ENCODE data around the gene ANKRD10.

DNA sequence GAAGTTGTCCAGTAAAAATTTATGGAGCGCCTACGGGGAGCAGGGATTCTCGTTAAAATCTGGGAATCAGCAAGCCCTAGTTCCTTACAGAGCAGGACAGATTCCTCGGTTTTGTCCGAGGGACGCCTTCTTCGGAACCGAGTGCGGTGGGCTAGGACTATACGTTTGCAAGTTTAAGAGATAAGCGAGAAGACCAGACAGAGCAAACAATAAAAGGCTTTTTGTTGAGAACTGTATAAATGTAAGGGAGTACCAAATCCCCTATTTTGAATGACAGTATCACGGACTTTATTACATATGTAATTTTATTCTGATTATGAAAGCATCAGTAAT, 971 bp upstream of the ANKRD10 start:
- TF ChIP-seq, protein P1, sequence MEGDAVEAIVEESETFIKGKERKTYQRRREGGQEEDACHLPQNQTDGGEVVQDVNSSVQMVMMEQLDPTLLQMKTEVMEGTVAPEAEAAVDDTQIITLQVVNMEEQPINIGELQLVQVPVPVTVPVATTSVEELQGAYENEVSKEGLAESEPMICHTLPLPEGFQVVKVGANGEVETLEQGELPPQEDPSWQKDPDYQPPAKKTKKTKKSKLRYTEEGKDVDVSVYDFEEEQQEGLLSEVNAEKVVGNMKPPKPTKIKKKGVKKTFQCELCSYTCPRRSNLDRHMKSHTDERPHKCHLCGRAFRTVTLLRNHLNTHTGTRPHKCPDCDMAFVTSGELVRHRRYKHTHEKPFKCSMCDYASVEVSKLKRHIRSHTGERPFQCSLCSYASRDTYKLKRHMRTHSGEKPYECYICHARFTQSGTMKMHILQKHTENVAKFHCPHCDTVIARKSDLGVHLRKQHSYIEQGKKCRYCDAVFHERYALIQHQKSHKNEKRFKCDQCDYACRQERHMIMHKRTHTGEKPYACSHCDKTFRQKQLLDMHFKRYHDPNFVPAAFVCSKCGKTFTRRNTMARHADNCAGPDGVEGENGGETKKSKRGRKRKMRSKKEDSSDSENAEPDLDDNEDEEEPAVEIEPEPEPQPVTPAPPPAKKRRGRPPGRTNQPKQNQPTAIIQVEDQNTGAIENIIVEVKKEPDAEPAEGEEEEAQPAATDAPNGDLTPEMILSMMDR (IDR thresholded peaks at IDR 0.05) = no peak
- peak; percentile 28 for TF ChIP-seq EZH2 (IDR thresholded peaks at IDR 0.05)
- no peak for TF ChIP-seq EZH2phosphoT487 (IDR thresholded peaks at IDR 0.05)
